GM12872 (cell line): ENCODE measurements around the gene SLC39A11.

Source experiments
- CTCF ChIP-seq: IDR thresholded peaks from 3 replicates; pipeline ENCODE4 v1.5.1; 2011; ENCODE audit warnings: low read depth, mild to moderate bottlenecking, low read length, moderate library complexity; ENCODE audit not compliant: insufficient read depth

Gene SLC39A11

GRCh38 chr17:72862276-72862999 lies 230.1 kb downstream of the SLC39A11 start:
- TF ChIP-seq CTCF: no peak

GRCh38 chr17:72861811-72862210 lies 230.7 kb downstream of the SLC39A11 start:
- TF ChIP-seq CTCF: no peak

- no peak for TF ChIP-seq CTCF
Measured at GRCh38 chr17:72860778-72861177, 231.7 kb downstream of the SLC39A11 start.

- TF ChIP-seq CTCF: no peak
Measured at GRCh38 chr17:72858826-72859495, 233.5 kb downstream of the SLC39A11 start.

GRCh38 chr17:72853440-72854415 lies 238.8 kb downstream of the SLC39A11 start:
- no peak for TF ChIP-seq CTCF

- TF ChIP-seq CTCF: no peak
Measured at GRCh38 chr17:72852277-72852938, 240.1 kb downstream of the SLC39A11 start.
